ENCODE measurements around the gene MRGPRF.

DNA sequence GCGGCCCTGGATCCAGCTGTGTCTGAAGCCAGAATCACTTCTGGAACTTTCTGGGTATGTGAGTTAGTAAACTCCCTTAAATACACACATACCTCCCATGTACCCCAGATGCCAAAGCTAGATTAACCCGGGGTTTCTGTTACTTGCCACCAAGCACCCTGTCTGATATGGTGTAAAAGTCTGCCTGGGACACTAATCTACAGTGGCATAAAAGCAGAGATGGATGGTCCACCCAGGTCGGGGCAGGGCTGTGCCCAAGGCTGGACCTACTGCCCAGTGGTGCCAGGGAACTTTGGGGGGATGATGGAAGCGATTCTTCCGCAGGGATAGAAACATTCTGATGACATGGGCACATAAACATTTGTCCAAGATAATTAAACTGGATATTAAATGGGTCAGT is 12.7 kb downstream of the MRGPRF start:
- TF ChIP-seq, protein P1, sequence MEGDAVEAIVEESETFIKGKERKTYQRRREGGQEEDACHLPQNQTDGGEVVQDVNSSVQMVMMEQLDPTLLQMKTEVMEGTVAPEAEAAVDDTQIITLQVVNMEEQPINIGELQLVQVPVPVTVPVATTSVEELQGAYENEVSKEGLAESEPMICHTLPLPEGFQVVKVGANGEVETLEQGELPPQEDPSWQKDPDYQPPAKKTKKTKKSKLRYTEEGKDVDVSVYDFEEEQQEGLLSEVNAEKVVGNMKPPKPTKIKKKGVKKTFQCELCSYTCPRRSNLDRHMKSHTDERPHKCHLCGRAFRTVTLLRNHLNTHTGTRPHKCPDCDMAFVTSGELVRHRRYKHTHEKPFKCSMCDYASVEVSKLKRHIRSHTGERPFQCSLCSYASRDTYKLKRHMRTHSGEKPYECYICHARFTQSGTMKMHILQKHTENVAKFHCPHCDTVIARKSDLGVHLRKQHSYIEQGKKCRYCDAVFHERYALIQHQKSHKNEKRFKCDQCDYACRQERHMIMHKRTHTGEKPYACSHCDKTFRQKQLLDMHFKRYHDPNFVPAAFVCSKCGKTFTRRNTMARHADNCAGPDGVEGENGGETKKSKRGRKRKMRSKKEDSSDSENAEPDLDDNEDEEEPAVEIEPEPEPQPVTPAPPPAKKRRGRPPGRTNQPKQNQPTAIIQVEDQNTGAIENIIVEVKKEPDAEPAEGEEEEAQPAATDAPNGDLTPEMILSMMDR (conservative IDR thresholded peaks at IDR 0.05; ENCODE audit: low read length), result no peak
- no peak for TF ChIP-seq EZH2phosphoT487 (IDR thresholded peaks at IDR 0.05; ENCODE audit: borderline replicate concordance, low read depth, low read length)
